Neuron (in vitro differentiated cells): ENCODE results near the gene DPP10.

Experiments
- H2AFZ ChIP-seq: one replicate; pipeline ENCODE4 v1.6.1; 2013; ENCODE audit warnings: low read depth, mild to moderate bottlenecking, inconsistent platforms, low read length, moderate library complexity
- H3K27me3 ChIP-seq: one replicate; pipeline ENCODE4 v1.6.1; 2013; ENCODE audit warnings: low read length; ENCODE audit not compliant: insufficient read depth
- H3K36me3 ChIP-seq: one replicate; pipeline ENCODE4 v1.6.1; 2013; ENCODE audit warnings: low read length; ENCODE audit not compliant: insufficient read depth
- H3K4me1 ChIP-seq: one replicate; pipeline ENCODE4 v1.6.1; 2013; ENCODE audit warnings: low read length; ENCODE audit not compliant: insufficient read depth
- H3K4me3 ChIP-seq: 2 replicates; pipeline ENCODE4 v1.5.1; 2013; ENCODE audit warnings: mild to moderate bottlenecking, low read length, moderate library complexity
- H3K9me3 ChIP-seq: one replicate; pipeline ENCODE4 v1.6.1; 2013; ENCODE audit warnings: low read length

Gene DPP10

GRCh38 chr2:115746151-115746550, 1303.7 kb downstream of the DPP10 start:
- no peaks in the 10 kb centered on the region for H3K4me1 ChIP-seq
- no peaks in the 10 kb centered on the region for H3K36me3 ChIP-seq
- no peak overlapping the region for H2AFZ ChIP-seq
- H3K27me3 ChIP-seq, result no peaks in the 10 kb centered on the region
- H3K9me3 ChIP-seq, result no peaks in the 10 kb centered on the region
- no peak overlapping the region for H3K4me3 ChIP-seq

- no peaks in the 10 kb centered on the region for H3K4me1 ChIP-seq
- H3K27me3 ChIP-seq, result no peaks in the 10 kb centered on the region
- no peaks in the 10 kb centered on the region for H3K9me3 ChIP-seq
- H2AFZ ChIP-seq, result no peak overlapping the region
- H3K4me3 ChIP-seq, result no peak overlapping the region
- no peaks in the 10 kb centered on the region for H3K36me3 ChIP-seq
Observed at GRCh38 chr2:115757286-115757685, 1314.8 kb downstream of the DPP10 start.

DNA sequence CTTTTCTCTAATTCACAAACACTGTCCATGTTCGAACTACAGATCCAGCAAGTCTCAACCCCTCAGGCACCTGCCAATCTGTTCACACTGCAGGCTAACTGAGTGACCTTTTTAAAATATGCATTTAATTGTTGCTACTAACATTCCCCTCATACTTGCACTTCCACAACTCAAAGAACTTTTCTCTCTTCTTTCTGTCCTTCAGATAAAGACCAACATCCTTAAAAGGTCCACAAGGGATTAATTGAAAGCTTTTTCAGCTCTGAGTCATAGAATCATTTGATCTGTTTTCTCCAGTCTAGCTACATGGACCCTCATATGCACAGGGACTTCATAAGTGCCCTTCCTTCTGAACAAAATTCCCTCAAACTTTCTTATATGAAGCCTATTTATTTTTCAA, 1321.2 kb downstream of the DPP10 start:
- H3K9me3 ChIP-seq, result no peaks in the 10 kb centered on the region
- H3K36me3 ChIP-seq, result no peaks in the 10 kb centered on the region
- H3K4me1 ChIP-seq, result peaks cover 5% of the 10 kb centered on the region
- H3K27me3 ChIP-seq, result no peaks in the 10 kb centered on the region
- H2AFZ ChIP-seq, result no peak overlapping the region
- H3K4me3 ChIP-seq, result no peak overlapping the region

- no peaks in the 10 kb centered on the region for H3K9me3 ChIP-seq
- no peaks in the 10 kb centered on the region for H3K36me3 ChIP-seq
- no peaks in the 10 kb centered on the region for H3K4me1 ChIP-seq
- no peak overlapping the region for H3K4me3 ChIP-seq
- no peaks in the 10 kb centered on the region for H3K27me3 ChIP-seq
- H2AFZ ChIP-seq, result no peak overlapping the region
Observed at GRCh38 chr2:115771516-115771915, 1329.1 kb downstream of the DPP10 start.

DNA sequence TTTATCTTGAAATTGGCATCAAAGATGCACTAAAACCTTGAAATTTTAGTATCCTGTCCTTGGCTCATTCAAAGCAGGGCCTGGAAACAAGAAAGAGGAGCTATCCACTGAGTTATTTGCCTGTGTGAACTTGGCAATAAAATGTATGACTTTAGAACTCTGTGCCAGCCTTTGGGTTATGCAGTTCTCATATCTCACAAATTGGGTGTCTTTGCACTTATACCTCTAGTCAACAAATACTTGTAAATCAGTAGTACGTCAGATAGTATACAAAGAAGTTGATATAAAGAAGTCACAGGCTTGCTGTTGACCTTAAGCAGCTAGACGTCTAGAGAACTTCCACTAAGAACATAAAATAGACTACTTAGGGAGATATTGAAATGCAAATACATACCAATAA, 1331.9 kb downstream of the DPP10 start:
- Histone ChIP-seq H3K4me1 (no peaks in the 10 kb centered on the region), H3K9me3 (no peaks in the 10 kb centered on the region), H3K4me3 (no peak overlapping the region), H3K27me3 (no peaks in the 10 kb centered on the region), H2AFZ (no peak overlapping the region), H3K36me3 (no peaks in the 10 kb centered on the region)

GRCh38 chr2:115779085-115779632, 1336.7 kb downstream of the DPP10 start:
- Histone ChIP-seq H3K36me3 (no peaks in the 10 kb centered on the region), H3K4me1 (no peaks in the 10 kb centered on the region), H2AFZ (no peak overlapping the region), H3K4me3 (no peak overlapping the region), H3K9me3 (no peaks in the 10 kb centered on the region), H3K27me3 (no peaks in the 10 kb centered on the region)

DNA sequence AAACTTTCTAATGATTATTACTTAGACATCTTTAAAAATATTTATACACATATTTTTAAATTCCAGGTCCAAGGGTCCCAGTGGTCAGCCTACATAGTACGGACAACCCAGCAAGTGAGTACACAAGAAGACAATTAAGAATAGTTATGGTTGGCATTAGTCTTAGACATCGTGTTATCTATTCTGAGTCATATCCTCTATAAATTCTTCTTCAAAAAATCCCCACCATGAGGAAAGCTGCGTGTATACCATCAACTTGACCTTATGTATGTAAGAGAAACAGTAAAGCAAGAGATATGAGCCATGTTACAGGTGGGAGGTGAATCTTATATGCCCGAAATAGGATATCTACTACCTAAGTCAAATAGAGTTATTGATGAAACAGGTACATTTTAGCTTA, 1339.8 kb downstream of the DPP10 start:
- Histone ChIP-seq H3K4me3 (no peak overlapping the region), H3K27me3 (no peaks in the 10 kb centered on the region), H2AFZ (no peak overlapping the region), H3K4me1 (no peaks in the 10 kb centered on the region), H3K36me3 (no peaks in the 10 kb centered on the region), H3K9me3 (no peaks in the 10 kb centered on the region)

DNA sequence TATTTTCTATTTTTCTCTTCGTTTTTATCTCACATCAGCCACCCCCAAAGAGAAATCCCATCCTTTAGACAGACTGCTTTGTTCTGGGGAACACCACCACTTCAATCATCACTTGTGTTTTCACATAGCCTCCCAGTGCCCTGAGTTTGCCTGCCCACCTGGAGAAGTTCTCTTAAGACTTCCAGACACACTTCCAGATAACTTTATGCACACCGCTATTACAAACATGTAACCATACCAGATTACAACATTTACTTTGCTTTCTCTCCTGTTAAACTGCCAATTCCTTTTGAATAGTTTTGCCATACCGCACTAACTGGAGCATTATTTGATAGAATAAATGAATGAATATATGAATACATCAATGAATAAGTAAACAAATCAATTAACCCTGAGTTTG, 1353.6 kb downstream of the DPP10 start:
- Histone ChIP-seq H3K9me3 (no peaks in the 10 kb centered on the region), H2AFZ (no peak overlapping the region), H3K4me1 (no peaks in the 10 kb centered on the region), H3K36me3 (no peaks in the 10 kb centered on the region), H3K4me3 (no peak overlapping the region), H3K27me3 (no peaks in the 10 kb centered on the region)

- Histone ChIP-seq H2AFZ (no peak overlapping the region), H3K4me1 (no peaks in the 10 kb centered on the region), H3K27me3 (no peaks in the 10 kb centered on the region), H3K4me3 (no peak overlapping the region), H3K9me3 (no peaks in the 10 kb centered on the region), H3K36me3 (no peaks in the 10 kb centered on the region)
Observed at GRCh38 chr2:115807276-115807675, 1364.8 kb downstream of the DPP10 start.

DNA sequence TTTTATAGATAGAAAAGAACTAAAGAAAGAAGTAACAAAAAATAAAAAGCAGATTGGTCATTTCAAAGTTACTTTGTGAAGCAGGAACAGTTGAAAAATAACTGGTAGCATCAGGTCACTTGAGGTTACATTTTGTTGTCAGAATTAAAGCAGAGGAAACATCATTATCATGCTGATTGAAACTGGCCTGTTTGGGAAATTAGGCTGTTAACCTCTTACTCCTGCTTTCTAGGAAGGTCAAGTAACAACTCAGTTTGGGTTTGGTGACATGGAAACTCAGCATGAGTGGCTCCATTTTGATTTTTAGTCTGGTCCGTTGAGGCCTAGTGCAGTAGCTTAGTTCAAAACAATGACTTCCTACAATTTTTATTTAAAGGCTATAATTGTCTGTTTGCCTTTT, 1383.5 kb downstream of the DPP10 start:
- H3K4me1 ChIP-seq, result no peaks in the 10 kb centered on the region
- no peaks in the 10 kb centered on the region for H3K36me3 ChIP-seq
- H3K27me3 ChIP-seq, result no peaks in the 10 kb centered on the region
- H3K4me3 ChIP-seq, result no peak overlapping the region
- H2AFZ ChIP-seq, result no peak overlapping the region
- H3K9me3 ChIP-seq, result no peaks in the 10 kb centered on the region

- H2AFZ ChIP-seq, result no peak overlapping the region
- no peaks in the 10 kb centered on the region for H3K27me3 ChIP-seq
- H3K4me3 ChIP-seq, result no peak overlapping the region
- H3K36me3 ChIP-seq, result no peaks in the 10 kb centered on the region
- no peaks in the 10 kb centered on the region for H3K4me1 ChIP-seq
- no peaks in the 10 kb centered on the region for H3K9me3 ChIP-seq
Observed at GRCh38 chr2:115833196-115833595, 1390.8 kb downstream of the DPP10 start.

- H3K4me3 ChIP-seq, result no peak overlapping the region
- H3K27me3 ChIP-seq, result no peaks in the 10 kb centered on the region
- no peaks in the 10 kb centered on the region for H3K9me3 ChIP-seq
- H3K36me3 ChIP-seq, result no peaks in the 10 kb centered on the region
- no peak overlapping the region for H2AFZ ChIP-seq
- H3K4me1 ChIP-seq, result peaks cover 14% of the 10 kb centered on the region
Observed at GRCh38 chr2:115838539-115838938, 1396.1 kb downstream of the DPP10 start.

GRCh38 chr2:115842306-115842705, 1399.9 kb downstream of the DPP10 start:
- H3K4me3 ChIP-seq, result no peak overlapping the region
- H3K4me1 ChIP-seq, result peaks cover 14% of the 10 kb centered on the region
- H3K9me3 ChIP-seq, result no peaks in the 10 kb centered on the region
- H3K36me3 ChIP-seq, result no peaks in the 10 kb centered on the region
- no peaks in the 10 kb centered on the region for H3K27me3 ChIP-seq
- no peak overlapping the region for H2AFZ ChIP-seq

DNA sequence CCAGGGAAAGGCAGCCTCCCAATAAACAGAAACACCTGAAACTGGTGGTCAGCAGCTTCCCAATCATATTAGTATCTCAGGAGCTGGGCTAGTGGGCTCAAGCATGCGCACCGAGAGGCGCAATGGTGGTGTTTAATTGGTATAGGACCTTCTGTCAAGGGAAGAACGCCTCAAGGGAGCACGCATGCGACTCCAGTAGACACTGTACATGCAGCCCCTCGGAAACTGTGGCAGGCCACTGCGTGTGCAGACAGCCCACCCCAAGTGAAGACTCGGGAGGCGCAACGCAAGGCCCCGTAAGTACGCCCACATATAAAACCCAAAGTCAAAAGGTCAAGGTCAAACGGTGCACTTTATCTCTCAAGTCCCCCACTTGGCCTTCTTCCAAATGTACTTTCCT, 1405.8 kb downstream of the DPP10 start:
- Histone ChIP-seq H3K9me3 (no peaks in the 10 kb centered on the region), H3K36me3 (no peaks in the 10 kb centered on the region), H2AFZ (no peak overlapping the region), H3K4me3 (no peak overlapping the region), H3K27me3 (no peaks in the 10 kb centered on the region), H3K4me1 (peaks cover 5% of the 10 kb centered on the region)
